ENCODE measurements around the gene GAL3ST2. TPM values are rescaled to one million over a fixed set of nuclear protein-coding genes. Genes with fewer than 3 reads are reported as not detected.

The GAL3ST2 gene
- total and polyA plus RNA-seq, 2 of the 8 experiments (the other 6 are each of a cell fraction or from before 2014, with no cell fraction given) = not detected

DNA sequence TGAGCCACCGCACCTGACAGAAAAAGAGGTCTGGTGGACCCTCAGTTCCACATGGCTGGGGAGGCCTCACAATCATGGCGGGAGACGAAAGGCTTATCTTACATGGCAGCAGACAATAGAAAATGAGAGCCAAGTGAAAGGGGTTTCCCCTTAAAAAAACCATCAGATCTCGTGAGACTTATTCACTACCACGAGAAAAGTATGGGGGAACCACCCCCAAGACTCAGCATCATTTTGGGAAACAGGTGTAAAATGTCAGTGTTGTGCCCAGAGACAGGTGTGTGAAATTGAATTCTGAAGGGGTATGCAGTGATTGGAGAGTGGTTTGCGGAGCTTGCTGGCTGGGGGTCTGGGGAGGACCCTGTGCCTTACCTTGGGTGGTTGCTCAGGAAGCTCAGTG, 46.8 kb upstream of the GAL3ST2 start:
- no peak overlapping the region for H2BK5ac ChIP-seq (ENCODE audit: low read depth, low read length)
- POLR2A ChIA-PET (ENCODE audit: partially characterized antibody) = interaction anchor here (2.5 to 10.7 kb wide), 2 partner anchors 10 to 27 kb away, joined by 8 to 64 read pairs; partner anchors contain the start of gene ING5

More for the DNA sequence above, 46.8 kb upstream of the GAL3ST2 start:
- H3K27me3 ChIP-seq (replicated peaks in 1 of 4; ENCODE audit: control insufficient read depth in 3 of 4, extremely low read depth in 1 of 4, insufficient read depth in 3 of 4, low read length in 3 of 4) = peaks cover 0 to 4% (median 3%) of the 10 kb centered on the region in 4 experiments; a peak in 4 of 7 replicates
- no peak overlapping the region for H2BK120ac ChIP-seq (replicated peaks; ENCODE audit: low read depth, low read length)
- no peak overlapping the region for H3K14ac ChIP-seq (ENCODE audit: insufficient read length)
- H3K18ac ChIP-seq (ENCODE audit: extremely low read depth, low read length) = no peak overlapping the region
- H4K91ac ChIP-seq (replicated peaks; ENCODE audit: insufficient read length, low read length) = no peak overlapping the region
- peaks cover 3 to 5% of the 10 kb centered on the region in 2 experiments for H4K20me1 ChIP-seq (replicated peaks in 1 of 2; ENCODE audit: control insufficient read depth in 1 of 2, insufficient read depth in 2 of 2, low read length in 2 of 2)
- WGBS, 2 experiments (ENCODE audit: extremely low coverage in 1 of 2, insufficient coverage in 1 of 2, insufficient read length in 1 of 2, insufficient replicate concordance in 2 of 2, low coverage in 1 of 2, low lambda C conversion rate in 2 of 2, missing lambda C conversion rate in 1 of 2) = 91% methylated on average over 6 of the region's 6 CpGs; no CpG with 5 or more reads in 1 of the 2 experiments
- no peak for DNase-seq (ENCODE audit: low read depth in 1 of 2, low spot score in 2 of 2)
- no peak overlapping the region for H3K9ac ChIP-seq (replicated peaks in 1 of 4; ENCODE audit: extremely low read depth in 1 of 4, low read depth in 3 of 4, low read length in 3 of 4)
- CTCF ChIA-PET (ENCODE audit: partially characterized antibody) = interaction anchor here (0.9 to 1.0 kb wide), 5 partner anchors 8 to 149 kb away, joined by 3 to 4 read pairs (median 4); no protein-coding TSS in a partner anchor
- no peak overlapping the region for H3K23ac ChIP-seq (ENCODE audit: insufficient read length)
- H3K4me1 ChIP-seq (replicated peaks in 1 of 4; ENCODE audit: control insufficient read depth in 3 of 4, insufficient read depth in 4 of 4, low read length in 3 of 4) = peaks cover 0 to 3% (median 0%) of the 10 kb centered on the region in 4 experiments; a peak in 2 of 7 replicates
- H2BK15ac ChIP-seq (ENCODE audit: low read length) = no peak overlapping the region
- H2BK12ac ChIP-seq (ENCODE audit: low read depth, low read length) = no peak overlapping the region
- no peaks in the 10 kb centered on the region for H3K9me3 ChIP-seq (ENCODE audit: insufficient read depth in 2 of 2, low read depth in 1 of 2, low read length in 1 of 2)
- H3K4ac ChIP-seq (replicated peaks; ENCODE audit: insufficient read length, low read depth, low read length) = no peak overlapping the region
- no peak for FAIRE-seq
- no peak overlapping the region for H3K27ac ChIP-seq (ENCODE audit: low read depth, low read length)
- TF ChIP-seq POU5F1 (IDR thresholded peaks at IDR 0.05; ENCODE audit: low read depth, low read length) (no peak), GABPA (IDR thresholded peaks at IDR 0.05; ENCODE audit: borderline replicate concordance, insufficient read depth, low read length) (no peak), FOSL1 (IDR thresholded peaks at IDR 0.05; ENCODE audit: insufficient read depth, low read depth, low read length) (no peak), SAP30 (IDR thresholded peaks at IDR 0.05; ENCODE audit: insufficient read depth, insufficient replicate concordance, low read length) (no peak), TCF12 (IDR thresholded peaks at IDR 0.05; ENCODE audit: low read depth, low read length) (no peak)
- H4K5ac ChIP-seq (ENCODE audit: insufficient read length, low read depth, low read length) = no peak overlapping the region
- no peak overlapping the region for H2AK5ac ChIP-seq (ENCODE audit: low read depth, low read length)
- no peak overlapping the region for H3K4me3 ChIP-seq (ENCODE audit: extremely low read depth in 1 of 4, insufficient read depth in 2 of 4, low read depth in 3 of 4, low read length in 4 of 4)
- peaks cover 6% of the 10 kb centered on the region; the same call in 1 of the 2 replicates for H3K23me2 ChIP-seq (ENCODE audit: low read depth, low read length)
- 0 out of 2 replicates have a peak, but pooled peaks cover 2% of the 10 kb centered on the region for H3K79me1 ChIP-seq (ENCODE audit: low read depth, low read length)
- no peak overlapping the region for H3K56ac ChIP-seq (replicated peaks; ENCODE audit: insufficient read length, low read depth, low read length)
- no peak overlapping the region for H2BK20ac ChIP-seq (ENCODE audit: low read length)
- no peak overlapping the region for H4K8ac ChIP-seq (ENCODE audit: extremely low read depth, insufficient read depth, low read length)
- no peak overlapping the region for H2AFZ ChIP-seq (ENCODE audit: low read length)
- H3K36me3 ChIP-seq (ENCODE audit: control insufficient read depth in 2 of 4, insufficient read depth in 4 of 4, low read length in 3 of 4) = peaks cover 0 to 9% (median 2%) of the 10 kb centered on the region in 4 experiments; a peak in 3 of 8 replicates
- H3K4me2 ChIP-seq (ENCODE audit: insufficient read depth in 1 of 2, low read depth in 2 of 2, low read length in 2 of 2) = no peak overlapping the region
- no peaks in the 10 kb centered on the region for H3K79me2 ChIP-seq (ENCODE audit: control insufficient read depth in 1 of 2, insufficient read depth in 2 of 2, low read length in 2 of 2)

Data from H1 (cell line).